KMS-11 (cell line): Measurements from ENCODE around the gene LRCH2.

Experiments
- H2AFZ ChIP-seq: fragments of 200-600 bp; sonication (generic); 2 replicates; pipeline ENCODE4 v1.6.1; 2016; ENCODE audit warnings: antibody characterized with exemption, mixed run types, low read depth
- H3K27ac ChIP-seq: fragments of 200-600 bp; sonication (generic); 2 replicates; pipeline ENCODE4 v1.6.1; 2016; ENCODE audit warnings: mild to moderate bottlenecking, mixed run types
- H3K27me3 ChIP-seq: fragments of 200-600 bp; sonication (generic); 2 replicates; pipeline ENCODE4 v1.6.1; 2017; ENCODE audit warnings: mild to moderate bottlenecking, low read depth, mixed run types, moderate library complexity; ENCODE audit not compliant: insufficient read depth
- H3K36me3 ChIP-seq: fragments of 200-600 bp; sonication (generic); 2 replicates; pipeline ENCODE4 v1.6.1; 2017; ENCODE audit warnings: mild to moderate bottlenecking, mixed run types; ENCODE audit not compliant: insufficient read depth
- H3K4me1 ChIP-seq: fragments of 200-600 bp; sonication (generic); 2 replicates; pipeline ENCODE4 v1.6.1; 2016; ENCODE audit warnings: mild to moderate bottlenecking, low read depth, mixed run types; ENCODE audit not compliant: poor library complexity, severe bottlenecking
- H3K4me2 ChIP-seq: fragments of 200-600 bp; sonication (generic); 2 replicates; pipeline ENCODE4 v1.7.0; 2016; ENCODE audit warnings: mild to moderate bottlenecking, mixed run types
- H3K4me3 ChIP-seq: fragments of 200-600 bp; sonication (generic); IDR thresholded peaks from 2 replicates; pipeline ENCODE4 v1.6.1; 2017; ENCODE audit warnings: low read depth, low read length, mixed read lengths; ENCODE audit not compliant: insufficient read depth
- H3K79me2 ChIP-seq: fragments of 200-600 bp; sonication (generic); 2 replicates; pipeline ENCODE4 v1.6.1; 2016; ENCODE audit warnings: low read depth, mixed run types; ENCODE audit not compliant: insufficient read depth
- H3K9ac ChIP-seq: fragments of 200-600 bp; sonication (generic); 2 replicates; pipeline ENCODE4 v1.6.1; 2016; ENCODE audit warnings: mild to moderate bottlenecking, mixed run types
- H4K20me1 ChIP-seq: fragments of 200-600 bp; sonication (generic); 2 replicates; pipeline ENCODE4 v1.6.1; 2016; ENCODE audit warnings: mild to moderate bottlenecking, mixed run types; ENCODE audit not compliant: insufficient read depth
- CTCF ChIP-seq: fragments of 200-600 bp; sonication (generic); conservative IDR thresholded peaks from 2 replicates; pipeline ENCODE4 v1.6.1; 2017; ENCODE audit warnings: low read depth, mild to moderate bottlenecking, antibody characterized with exemption, low read length, moderate library complexity, mixed read lengths

Gene LRCH2

GRCh38 chrX:115089419-115089818 is 144.5 kb downstream of the LRCH2 start:
- H3K9ac ChIP-seq: no peak overlapping the region
- H2AFZ ChIP-seq: no peak overlapping the region
- H3K4me2 ChIP-seq: no peak overlapping the region
- H3K27ac ChIP-seq: no peak overlapping the region
- H3K4me1 ChIP-seq: no peaks in the 10 kb centered on the region
- H4K20me1 ChIP-seq: no peaks in the 10 kb centered on the region
- no peak for TF ChIP-seq CTCF
- H3K4me3 ChIP-seq: no peak overlapping the region
- no peaks in the 10 kb centered on the region for H3K36me3 ChIP-seq
- H3K79me2 ChIP-seq: no peaks in the 10 kb centered on the region
- H3K27me3 ChIP-seq: no peaks in the 10 kb centered on the region

- Histone ChIP-seq H3K9ac (no peak overlapping the region), H3K4me2 (no peak overlapping the region), H4K20me1 (no peaks in the 10 kb centered on the region), H3K79me2 (no peaks in the 10 kb centered on the region), H3K4me3 (no peak overlapping the region), H3K4me1 (no peaks in the 10 kb centered on the region), H3K27me3 (no peaks in the 10 kb centered on the region), H2AFZ (no peak overlapping the region), H3K27ac (no peak overlapping the region), H3K36me3 (no peaks in the 10 kb centered on the region)
- no peak for TF ChIP-seq CTCF
These were observed 165.0 kb downstream of the LRCH2 start for GRCh38 chrX:115068896-115069295.

GRCh38 chrX:115067812-115068211 is 166.1 kb downstream of the LRCH2 start:
- H2AFZ ChIP-seq: no peak overlapping the region
- H3K27me3 ChIP-seq: no peaks in the 10 kb centered on the region
- TF ChIP-seq CTCF: no peak
- no peak overlapping the region for H3K9ac ChIP-seq
- no peak overlapping the region for H3K27ac ChIP-seq
- H3K4me1 ChIP-seq: no peaks in the 10 kb centered on the region
- H4K20me1 ChIP-seq: no peaks in the 10 kb centered on the region
- no peak overlapping the region for H3K4me3 ChIP-seq
- no peak overlapping the region for H3K4me2 ChIP-seq
- H3K79me2 ChIP-seq: no peaks in the 10 kb centered on the region
- H3K36me3 ChIP-seq: no peaks in the 10 kb centered on the region

GRCh38 chrX:115065304-115065703 is 168.6 kb downstream of the LRCH2 start:
- no peak overlapping the region for H3K27ac ChIP-seq
- no peak overlapping the region for H3K4me2 ChIP-seq
- TF ChIP-seq CTCF: no peak
- H4K20me1 ChIP-seq: no peaks in the 10 kb centered on the region
- no peaks in the 10 kb centered on the region for H3K36me3 ChIP-seq
- H2AFZ ChIP-seq: no peak overlapping the region
- H3K79me2 ChIP-seq: no peaks in the 10 kb centered on the region
- H3K27me3 ChIP-seq: no peaks in the 10 kb centered on the region
- H3K4me3 ChIP-seq: no peak overlapping the region
- H3K9ac ChIP-seq: no peak overlapping the region
- H3K4me1 ChIP-seq: no peaks in the 10 kb centered on the region
